Stimulated activated naive CD4-positive, alpha-beta T cell treated with Interleukin-2 at 50 U/mL for 16 hours (primary cell): ENCODE measurements around the gene NUDT1.

Experiments
- DNase-seq: peaks from one replicate; lab custom pipeline; 2025; lab: John Stamatoyannopoulos, UW

NUDT1 gene

GRCh38 chr7:2299870-2300512 lies 58.0 kb downstream of the NUDT1 start:
- no peak for DNase-seq
